Fibroblast of skin of right quadriceps (primary cell): ENCODE measurements around the gene NOTO.
A peak's percentile ranks its signal among the peaks of the same experiment; 100 is the strongest.
"Not testable (repeated sequence)": the region's sequence is repeated elsewhere in the genome, so short reads cannot be mapped to it uniquely, and the experiment has no call there.

Source experiments
- DNase-seq: peaks from one replicate; pipeline ENCODE4 v3.0.0-alpha.2; 2013

NOTO gene

GRCh38 chr2:73202156-73203054, at the start of gene NOTO:
NOTO (plus strand) TSS chr2:73202574; CDS start chr2:73202667, 93 bp downstream.
- DNase-seq = no peak

GRCh38 chr2:73156539-73157124, 45.7 kb upstream of the NOTO start:
- DNase-seq = peak; percentile 67

GRCh38 chr2:73162856-73163391, 39.5 kb upstream of the NOTO start:
- DNase-seq = no peak

- peak; percentile 61 for DNase-seq
Observed at GRCh38 chr2:73163483-73164367, 38.6 kb upstream of the NOTO start.

- DNase-seq = not testable (repeated sequence)
Observed at GRCh38 chr2:73165978-73166377, 36.4 kb upstream of the NOTO start.

GRCh38 chr2:73166813-73167212, 35.6 kb upstream of the NOTO start:
- DNase-seq = not testable (repeated sequence)

GRCh38 chr2:73168348-73168747, 34.0 kb upstream of the NOTO start:
- DNase-seq = not testable (repeated sequence)

GRCh38 chr2:73170341-73170740, 32.0 kb upstream of the NOTO start:
- DNase-seq = not testable (repeated sequence)

- DNase-seq = peak; percentile 48
Observed at GRCh38 chr2:73172963-73173362, 29.4 kb upstream of the NOTO start.

GRCh38 chr2:73173781-73174180, 28.6 kb upstream of the NOTO start:
- no peak for DNase-seq

GRCh38 chr2:73174244-73174643, 28.1 kb upstream of the NOTO start:
- DNase-seq = no peak

GRCh38 chr2:73174941-73175662, 27.3 kb upstream of the NOTO start:
- DNase-seq = no peak

- DNase-seq = peak; percentile 58
Observed at GRCh38 chr2:73175663-73176204, 26.6 kb upstream of the NOTO start.

- DNase-seq = peak; percentile 13
Observed at GRCh38 chr2:73176205-73176880, 26.0 kb upstream of the NOTO start.

GRCh38 chr2:73176881-73177644, 25.3 kb upstream of the NOTO start:
- peak; percentile 83 for DNase-seq

GRCh38 chr2:73177645-73178255, 24.6 kb upstream of the NOTO start:
- DNase-seq = no peak

- DNase-seq = no peak
Observed at GRCh38 chr2:73185965-73186364, 16.4 kb upstream of the NOTO start.

- DNase-seq = no peak
Observed at GRCh38 chr2:73187549-73187948, 14.8 kb upstream of the NOTO start.

GRCh38 chr2:73197579-73197978, 4.8 kb upstream of the NOTO start:
- no peak for DNase-seq

- not testable (repeated sequence) for DNase-seq
Observed at GRCh38 chr2:73200281-73200680, 2.1 kb upstream of the NOTO start.
